CD4-positive, alpha-beta T cell treated with Interleukin-4 for 1 hour (primary cell): ENCODE data around the gene NEK8.
"Not testable (repeated sequence)": the region's sequence is repeated elsewhere in the genome, so short reads cannot be mapped to it uniquely, and the experiment has no call there.

ENCODE experiments used
- DNase-seq, 2 donors: peaks; one replicate each; pipeline ENCODE4 v3.0.0-alpha.2; 2020 to 2022

Gene NEK8

DNA sequence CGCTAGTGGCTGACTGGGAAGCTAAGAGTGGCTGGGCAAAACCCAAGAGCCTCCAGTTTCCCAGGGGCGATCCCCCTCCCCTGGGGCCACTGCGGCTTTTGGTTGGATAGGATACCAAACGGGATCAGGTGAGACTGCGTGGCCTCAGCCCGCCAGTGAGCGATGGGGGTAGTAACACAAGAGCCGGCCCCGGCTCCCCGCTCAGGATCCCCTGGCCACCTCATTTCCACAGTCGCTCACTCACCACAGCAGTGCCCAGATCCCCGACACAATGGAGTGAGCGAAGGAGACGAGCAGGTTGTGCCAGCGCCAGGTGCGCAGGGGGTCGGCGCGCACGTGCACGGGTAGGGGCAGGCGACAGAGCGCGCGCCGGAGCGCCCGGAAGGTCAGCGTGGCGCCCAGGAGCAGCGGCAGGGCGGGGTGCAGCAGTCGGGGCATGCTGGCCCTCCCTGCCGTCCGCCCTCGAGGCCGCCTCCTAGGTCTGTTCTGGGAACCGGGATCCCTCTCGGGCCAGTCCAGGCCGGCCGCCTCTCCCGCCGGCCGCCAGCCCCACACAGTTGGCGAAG lies 2.8 kb upstream of the NEK8 start:
- DNase-seq: no peak

DNA sequence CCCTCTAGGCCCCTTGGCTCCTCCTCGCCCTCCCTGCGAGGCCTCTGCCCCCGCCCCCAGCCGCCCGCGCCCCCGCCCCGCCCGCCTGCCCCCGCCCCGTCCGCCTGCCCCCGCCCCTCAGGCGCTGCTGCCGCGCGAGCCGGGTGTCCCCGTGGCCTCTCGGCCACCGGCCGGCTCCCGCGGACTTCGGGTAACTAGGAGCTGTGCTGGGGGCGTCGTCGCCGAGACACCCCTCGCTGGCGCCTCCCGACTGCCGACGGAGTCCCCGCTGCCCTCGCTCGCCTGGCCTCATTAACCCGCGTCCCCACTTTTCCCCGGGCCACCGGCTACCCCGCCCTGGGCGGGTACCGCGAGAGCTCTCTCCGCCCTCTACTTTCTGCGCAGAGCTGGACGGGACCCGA lies 2.4 kb upstream of the NEK8 start, which contains the start of gene TLCD1:
Gene TLCD1, minus strand, starts transcription at position 8 of the 401 bp plus-strand sequence. CDS start 136 bp downstream, outside the sequence.
- DNase-seq: peak; percentile 58 to 75

DNA sequence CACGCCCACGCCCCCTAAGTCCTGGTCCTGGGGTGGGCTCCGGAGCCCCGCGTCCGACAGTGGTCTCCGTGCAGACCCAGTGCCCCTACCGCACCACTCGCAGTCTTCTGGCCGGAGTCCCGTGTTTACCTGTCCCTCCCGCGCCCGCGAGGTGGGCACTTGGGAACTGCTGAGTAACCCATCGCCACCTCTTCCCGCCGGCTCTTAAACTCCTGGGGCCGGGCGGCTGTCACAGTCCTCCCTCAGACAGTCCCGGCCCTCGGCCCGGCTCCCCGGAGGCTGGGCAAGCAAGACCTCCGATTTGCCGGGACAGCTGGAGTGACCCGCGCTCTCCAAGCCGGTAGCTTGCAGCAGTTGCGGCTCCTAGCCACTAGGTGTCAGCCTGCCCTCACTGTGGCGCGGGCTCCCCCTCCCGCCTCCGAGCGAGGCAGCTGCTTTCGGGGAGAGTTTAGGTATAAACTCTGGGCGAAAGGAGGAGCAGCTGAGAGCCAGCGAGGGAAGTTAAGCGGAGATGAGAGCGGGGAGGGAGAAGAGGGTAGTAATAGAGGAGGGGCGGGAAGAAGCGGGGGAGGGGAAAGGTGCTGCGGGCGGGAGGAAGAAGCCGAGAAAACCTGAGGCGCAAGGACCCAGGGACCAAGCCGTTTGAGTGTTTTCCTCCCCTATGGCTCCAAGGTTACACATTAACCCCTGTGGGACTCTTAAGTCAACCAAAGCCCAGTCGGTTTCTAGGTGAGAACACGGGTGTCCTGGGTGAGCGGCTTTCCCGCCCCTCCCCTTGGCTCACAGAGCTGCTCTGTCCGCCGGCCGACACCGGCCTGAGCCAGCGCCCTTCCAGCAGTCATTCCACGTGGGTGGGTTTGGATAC lies 1.7 kb upstream of the NEK8 start:
- peak; percentile 91 to 92 for DNase-seq

DNA sequence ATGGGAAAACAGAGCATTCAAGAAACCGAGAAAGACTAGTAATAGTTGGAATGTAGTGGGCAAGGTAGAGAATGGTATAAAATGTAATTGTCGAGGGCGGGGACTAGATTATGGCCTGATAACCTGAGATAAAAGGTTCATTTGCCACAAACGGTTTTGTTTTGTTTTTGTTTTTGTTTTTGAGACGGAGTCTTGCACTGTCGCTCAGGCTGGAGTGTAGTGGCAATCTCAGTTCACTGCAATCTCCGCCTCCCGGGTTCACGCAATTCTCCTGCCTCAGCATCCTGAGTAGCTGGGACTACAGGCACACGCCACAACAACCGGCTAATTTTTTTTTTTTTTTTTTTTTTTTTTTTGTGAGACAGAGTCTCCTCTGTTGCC lies 1.4 kb downstream of the NEK8 start:
- no peak for DNase-seq

DNA sequence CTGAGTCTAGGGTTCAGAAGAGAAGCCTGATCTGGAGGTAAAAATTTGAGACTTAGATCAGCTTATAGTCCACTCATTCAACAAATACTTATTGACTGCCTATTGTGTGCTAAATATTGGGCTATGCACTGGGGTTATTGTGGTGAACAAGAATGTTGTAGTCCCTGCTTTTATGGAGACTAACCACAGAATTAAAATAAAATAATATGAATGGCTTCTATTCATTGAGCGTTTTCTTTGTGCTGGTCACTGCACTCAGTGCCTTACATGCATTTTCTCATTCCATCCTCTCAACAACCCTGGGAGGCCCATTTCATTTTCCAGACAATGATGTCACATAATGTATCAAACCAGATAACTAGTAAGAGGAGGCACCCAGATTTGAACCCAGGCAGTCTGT lies 4.8 kb downstream of the NEK8 start:
- no peak for DNase-seq

DNA sequence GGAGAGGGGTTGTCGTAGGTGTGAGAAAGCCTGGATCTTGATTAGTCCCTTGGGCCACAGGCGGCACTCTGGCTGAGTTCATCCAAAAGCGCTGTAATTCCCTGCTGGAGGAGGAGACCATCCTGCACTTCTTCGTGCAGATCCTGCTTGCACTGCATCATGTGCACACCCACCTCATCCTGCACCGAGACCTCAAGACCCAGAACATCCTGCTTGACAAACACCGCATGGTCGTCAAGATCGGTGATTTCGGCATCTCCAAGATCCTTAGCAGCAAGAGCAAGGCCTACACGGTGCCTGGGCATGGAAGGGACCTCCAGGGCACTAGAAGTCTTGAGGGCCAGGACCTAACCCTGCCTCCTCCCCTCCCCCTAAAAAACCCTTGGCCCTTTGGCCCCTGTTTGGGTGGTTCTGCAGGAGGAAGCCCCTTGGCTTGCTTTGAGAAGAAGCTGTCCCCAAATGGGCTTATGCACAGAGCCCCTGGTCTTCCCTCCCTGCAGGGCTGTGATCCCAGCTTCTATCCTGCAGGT lies 6.2 kb downstream of the NEK8 start:
- no peak for DNase-seq

DNA sequence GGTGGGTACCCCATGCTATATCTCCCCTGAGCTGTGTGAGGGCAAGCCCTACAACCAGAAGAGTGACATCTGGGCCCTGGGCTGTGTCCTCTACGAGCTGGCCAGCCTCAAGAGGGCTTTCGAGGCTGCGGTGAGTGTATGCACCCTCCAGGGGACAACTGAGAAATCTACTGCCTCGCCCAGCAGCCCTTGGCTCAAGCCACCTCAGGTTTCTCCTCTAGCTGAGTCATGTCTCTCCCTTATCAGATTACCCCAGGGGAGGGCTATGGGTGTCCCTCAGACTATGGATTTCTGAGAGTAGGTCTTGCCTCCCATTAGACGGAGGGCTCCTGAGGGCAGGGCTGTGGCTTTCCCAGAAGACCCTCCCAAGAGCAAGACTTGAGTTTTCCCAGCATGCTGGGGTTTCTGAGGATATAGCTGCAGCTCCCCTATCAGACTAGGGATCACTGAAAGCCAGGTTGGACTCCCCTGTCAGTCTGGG lies 6.7 kb downstream of the NEK8 start:
- no peak for DNase-seq

DNA sequence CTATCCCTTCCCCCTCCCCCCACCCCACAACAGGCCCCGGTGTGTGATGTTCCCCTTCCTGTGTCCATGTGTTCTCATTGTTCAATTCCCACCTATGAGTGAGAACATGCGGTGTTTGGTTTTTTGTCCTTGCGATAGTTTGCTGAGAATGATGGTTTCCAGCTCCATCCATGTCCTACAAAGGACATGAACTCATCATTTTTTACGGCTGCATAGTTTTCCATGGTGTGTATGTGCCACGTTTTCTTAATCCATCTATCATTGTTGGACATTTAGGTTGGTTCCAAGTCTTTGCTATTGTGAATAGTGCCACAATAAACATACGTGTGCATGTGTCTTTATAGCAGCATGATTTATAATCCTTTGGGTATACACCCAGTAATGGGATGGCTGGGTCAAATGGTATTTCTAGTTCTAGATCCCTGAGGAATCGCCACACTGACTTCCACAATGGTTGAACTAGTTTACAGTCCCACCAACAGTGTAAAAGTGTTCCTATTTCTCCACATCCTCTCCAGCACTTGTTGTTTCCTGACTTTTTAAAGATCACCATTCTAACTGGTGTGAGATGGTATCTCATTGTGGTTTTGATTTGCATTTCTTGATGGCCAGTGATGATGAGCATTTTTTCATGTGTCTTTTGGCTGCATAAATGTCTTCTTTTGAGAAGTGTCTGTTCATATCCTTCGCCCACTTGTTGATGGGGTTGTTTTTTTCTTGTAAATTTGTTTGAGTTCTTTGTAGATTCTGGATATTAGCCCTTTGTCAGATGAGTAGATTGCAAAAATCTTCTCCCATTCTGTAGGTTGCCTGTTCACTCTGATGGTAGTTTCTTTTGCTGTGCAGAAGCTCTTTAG lies 7.6 kb downstream of the NEK8 start:
- DNase-seq: not testable (repeated sequence)

DNA sequence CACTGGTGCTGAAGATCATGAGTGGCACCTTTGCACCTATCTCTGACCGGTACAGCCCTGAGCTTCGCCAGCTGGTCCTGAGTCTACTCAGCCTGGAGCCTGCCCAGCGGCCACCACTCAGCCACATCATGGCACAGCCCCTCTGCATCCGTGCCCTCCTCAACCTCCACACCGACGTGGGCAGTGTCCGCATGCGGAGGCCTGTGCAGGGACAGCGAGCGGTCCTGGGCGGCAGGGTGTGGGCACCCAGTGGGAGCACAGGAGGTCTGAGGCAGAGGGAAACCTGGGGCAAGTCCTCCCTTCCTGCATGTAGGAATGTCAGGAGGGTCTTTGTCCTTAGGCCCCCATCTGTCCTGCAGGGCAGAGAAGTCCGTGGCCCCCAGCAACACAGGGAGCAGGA lies 8.7 kb downstream of the NEK8 start:
- DNase-seq: no peak

DNA sequence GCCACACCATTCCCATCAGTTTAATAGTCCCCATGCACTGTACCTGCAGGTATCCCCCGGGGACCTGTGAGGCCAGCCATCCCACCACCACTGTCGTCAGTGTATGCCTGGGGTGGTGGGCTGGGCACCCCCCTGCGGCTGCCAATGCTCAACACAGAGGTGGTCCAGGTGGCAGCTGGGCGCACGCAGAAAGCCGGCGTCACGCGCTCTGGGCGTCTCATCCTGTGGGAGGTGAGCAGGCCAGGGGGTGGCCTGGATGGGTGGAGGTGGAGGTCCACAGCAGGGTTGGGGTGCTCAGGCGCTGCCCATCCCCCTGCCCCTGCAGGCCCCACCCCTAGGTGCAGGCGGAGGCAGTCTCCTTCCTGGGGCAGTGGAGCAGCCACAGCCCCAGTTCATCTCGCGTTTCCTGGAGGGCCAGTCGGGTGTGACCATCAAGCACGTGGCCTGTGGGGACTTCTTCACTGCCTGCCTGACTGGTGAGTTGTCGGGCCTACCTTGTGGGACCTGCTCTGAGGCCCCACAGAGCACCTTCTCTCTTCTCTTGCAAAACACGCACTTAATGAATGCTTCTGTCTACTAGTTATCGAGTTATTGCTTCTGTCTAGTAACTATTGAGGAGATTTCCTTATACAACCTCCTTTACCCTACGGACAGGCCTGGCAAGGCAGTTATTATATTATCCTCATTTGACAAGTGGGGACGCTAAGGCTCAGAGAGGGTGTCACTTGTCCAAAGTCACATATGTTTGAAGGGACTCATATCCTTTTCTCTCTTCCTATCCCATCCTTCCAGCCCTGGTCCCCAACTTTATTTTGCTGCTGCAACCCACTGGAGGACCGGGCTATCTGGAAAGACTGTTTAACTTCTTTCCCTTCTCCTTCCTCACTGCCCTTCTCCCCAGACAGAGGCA lies 9.4 kb downstream of the NEK8 start:
- DNase-seq: peak in 1 of 2 donors; percentile 83

DNA sequence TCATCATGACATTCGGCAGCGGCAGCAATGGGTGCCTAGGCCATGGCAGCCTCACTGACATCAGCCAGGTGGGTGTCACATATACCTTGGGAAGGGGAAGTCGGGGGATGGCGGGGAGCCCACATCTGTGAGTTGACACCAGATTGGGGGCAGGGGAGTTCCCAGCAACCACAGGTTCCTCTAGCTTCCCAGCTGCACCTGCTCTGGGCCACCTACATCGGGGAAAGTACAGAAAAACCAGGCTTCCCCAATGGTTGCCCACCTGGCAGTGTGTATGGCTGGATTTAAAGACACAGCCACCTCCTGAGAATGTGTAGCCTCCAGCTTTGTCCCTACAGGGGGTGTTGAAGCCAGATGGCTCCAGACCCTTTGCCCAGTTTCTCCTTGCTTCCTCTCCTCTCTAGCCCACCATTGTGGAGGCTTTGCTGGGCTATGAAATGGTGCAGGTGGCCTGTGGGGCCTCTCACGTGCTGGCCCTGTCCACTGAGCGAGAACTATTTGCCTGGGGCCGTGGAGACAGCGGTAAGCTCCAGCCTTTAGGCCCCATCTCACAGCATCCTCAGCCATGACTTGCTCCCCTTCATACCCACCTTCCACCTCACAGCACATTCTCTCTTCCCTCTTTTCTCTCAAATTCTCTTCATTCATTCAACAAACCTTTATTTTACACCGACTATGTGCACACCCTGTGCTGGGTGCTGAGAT lies 10.2 kb downstream of the NEK8 start:
- peak; percentile 69 to 87 for DNase-seq

DNA sequence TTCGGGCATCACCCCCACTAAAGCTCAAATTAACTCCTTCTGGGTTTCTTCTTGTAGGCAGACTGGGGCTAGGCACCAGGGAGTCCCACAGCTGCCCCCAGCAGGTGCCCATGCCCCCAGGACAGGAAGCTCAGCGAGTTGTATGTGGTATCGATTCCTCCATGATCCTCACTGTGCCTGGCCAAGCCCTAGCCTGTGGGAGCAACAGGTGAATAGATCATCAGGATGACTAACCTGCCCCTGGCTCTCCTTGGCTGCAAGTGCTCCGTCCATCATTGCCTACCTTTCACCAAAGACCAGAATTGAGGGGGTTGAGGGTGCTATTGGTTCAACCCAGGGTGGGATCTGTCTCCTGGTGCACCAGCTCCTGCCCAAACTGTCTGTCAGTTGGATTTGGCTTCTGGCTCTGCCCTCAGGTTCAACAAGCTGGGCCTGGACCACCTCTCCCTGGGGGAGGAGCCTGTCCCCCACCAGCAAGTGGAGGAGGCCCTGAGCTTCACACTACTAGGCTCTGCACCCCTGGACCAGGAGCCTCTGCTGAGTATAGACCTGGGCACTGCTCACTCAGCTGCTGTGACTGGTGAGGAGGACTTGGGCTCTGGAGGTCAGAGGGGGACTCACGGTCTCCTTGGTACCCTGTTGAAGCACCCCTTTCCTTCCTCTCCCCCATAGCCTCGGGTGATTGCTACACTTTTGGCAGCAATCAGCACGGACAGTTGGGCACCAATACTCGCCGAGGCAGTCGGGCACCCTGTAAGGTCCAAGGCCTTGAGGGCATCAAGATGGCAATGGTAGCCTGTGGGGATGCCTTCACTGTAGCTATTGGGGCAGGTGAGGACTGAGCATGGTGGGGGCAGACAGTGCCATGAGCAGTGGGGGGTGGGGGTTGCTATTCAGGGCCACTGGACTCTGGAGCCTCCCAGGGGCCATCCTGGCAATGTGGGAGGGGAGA lies 12.1 kb downstream of the NEK8 start:
- DNase-seq: no peak

DNA sequence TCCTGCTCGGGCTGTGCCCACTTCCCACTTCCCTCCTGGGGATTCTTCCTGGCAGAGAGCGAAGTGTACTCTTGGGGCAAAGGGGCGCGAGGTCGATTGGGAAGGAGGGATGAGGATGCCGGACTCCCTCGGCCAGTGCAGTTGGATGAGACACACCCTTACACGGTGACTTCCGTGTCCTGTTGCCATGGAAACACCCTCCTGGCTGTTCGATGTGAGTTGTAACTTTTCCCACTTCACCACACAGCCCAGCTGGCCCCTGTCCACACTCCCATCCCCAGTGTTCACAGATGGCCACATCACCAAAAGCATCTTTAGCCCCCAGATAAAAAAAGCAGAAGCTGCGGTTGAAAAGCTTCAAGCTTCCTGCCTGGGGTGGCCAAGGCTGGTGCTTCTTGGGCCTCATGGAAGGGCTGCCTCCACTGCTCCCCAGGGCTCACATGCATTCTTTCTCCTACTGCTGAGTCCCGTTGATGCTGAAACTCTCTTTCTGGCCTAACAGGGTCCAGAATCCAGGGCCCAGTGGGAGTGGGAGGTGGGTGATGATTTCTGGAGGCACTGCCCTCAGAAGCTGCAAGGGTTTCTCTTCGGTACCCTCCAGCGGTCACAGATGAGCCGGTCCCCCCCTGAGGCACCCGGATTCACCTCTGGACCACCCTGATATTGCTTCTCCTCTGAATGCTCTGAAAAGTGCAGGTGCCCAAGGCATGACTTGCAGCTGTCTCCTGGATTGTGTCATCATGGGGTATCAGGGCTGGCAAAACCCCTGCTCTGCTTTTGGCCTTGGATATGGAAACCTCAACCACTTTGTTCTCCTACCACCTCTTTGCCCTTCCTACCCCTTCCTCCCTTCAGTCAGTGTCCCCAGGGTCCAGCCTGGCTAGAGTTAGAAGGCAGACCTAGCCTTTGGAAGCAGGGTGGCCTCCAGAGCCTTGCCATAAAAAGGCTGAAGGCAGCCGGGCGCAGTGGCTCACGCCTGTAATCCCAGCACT lies 13.1 kb downstream of the NEK8 start:
- peak in 1 of 2 donors; percentile 60 for DNase-seq

DNA sequence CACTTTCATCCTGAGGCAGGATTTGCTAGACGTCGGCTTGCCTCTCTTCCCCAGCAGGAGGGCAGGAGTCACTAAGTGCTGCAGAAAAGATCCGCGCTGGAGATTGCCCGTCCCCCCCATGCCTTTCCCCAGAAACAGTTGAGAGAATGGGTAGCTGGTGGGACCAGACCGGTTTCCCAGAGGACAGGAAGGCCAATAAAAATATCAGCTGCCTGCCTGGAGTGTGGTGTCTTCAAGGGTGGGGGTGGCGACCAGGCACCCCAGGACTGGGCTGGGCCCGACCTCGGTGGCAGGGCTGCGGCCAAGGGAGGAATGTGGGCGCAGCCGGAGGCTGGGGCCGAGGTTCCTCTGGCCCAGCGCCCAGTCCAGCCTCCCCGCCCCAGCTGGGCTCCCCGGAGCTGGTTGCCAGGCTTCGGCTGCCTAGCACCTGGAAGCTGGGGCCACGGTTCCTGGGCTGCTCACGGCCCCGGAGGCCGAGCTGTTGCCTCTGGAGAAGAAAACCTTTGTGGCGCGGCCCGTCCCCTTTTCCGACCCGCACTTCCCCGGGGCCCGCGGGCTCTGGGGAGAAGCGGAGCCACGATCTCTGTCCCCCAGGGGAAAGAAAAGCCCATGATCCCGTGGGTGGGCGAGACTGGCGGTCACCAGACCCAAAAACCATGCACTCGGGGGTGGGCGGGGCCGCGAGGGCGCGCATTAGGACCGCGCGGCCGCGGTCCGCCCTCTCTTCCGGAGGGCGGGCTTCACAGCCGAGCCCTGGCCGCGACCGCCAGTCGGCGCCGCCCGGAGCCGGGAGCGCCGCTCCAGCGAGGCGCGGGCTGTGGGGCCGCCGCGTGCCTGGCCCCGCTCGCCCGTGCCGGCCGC lies 14.9 kb downstream of the NEK8 start, which contains the start of gene TRAF4:
Gene TRAF4, plus strand, starts transcription at position 769 of the 861 bp plus-strand sequence. CDS start 102 bp downstream, outside the sequence.
- DNase-seq: peak; percentile 78 to 80

DNA sequence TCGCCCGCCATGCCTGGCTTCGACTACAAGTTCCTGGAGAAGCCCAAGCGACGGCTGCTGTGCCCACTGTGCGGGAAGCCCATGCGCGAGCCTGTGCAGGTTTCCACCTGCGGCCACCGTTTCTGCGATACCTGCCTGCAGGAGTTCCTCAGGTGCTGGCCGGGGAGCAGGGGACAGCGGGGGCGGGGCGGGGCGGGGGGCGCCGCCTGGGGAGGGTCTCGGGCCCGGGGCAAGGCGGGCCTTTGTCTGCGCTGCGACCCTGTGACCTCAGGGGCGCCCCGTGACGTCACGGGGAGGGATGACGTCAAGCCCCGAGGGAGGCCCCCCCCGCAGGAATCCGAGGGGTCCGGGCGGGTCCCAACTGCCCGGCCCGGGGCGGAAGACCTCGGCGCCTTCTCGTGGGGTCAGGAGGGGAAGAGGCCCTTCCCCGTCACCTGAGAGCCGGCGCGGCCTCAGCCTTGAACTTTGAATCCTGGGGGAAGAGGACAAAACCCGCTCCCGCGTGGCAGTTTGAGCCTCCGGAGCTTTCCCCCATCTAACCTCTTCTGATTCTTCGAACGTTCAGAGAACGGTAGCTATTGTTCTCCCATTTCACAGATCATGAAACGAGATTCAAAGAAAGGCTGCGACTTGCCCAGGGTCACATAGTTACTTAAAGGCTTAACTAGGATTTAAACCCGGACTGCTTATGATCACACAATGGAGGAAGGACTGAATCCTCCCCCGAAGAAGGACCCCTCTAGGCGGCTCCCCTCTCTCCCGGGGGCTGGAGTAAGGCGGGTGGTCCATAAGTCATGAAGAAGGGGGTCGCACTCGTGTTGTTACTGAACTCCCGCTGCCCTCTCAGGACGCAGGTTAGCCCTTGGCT lies 15.8 kb downstream of the NEK8 start:
- DNase-seq: peak; percentile 71 to 79

DNA sequence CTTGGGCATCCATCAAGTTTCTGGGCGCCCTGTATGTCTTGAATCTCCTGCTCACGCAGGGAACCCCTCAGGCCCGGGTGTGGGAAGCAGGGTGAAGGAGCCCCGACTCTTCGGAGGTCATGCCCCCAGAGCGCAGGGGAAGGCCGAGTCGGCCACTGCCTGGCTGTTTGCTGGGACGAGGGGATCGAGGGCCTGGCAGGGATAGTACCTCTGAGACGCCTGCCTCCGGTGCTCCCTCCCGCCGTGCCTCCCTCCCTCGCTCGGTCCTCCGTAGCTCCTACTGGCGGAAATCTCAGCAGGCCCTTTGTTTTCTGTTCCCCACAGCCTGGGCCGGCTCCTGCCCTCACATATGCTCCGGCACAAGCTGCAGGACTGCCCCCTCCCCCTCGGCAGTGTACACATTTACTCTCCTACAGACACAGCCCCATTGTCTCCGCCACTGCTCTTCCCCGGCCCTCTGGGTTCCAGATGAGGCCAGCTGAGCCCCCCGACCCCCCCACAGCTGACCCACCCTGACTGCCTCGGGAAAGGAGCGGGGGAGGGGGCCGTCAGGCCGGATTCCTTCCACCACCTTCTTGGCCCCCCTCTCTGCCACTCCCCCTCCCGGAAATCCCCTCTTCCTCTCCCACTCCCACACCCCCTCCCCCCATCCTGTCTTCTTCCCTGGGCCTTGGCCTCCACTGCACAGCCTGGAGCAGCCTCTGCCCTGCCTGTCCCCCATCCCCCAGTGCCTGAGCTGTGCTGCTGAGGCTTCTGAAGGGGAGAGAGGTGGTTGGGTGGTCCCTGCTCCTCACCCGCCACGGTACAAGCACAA lies 16.6 kb downstream of the NEK8 start:
- peak in 1 of 2 donors; percentile 46 for DNase-seq
